Measurements from ENCODE around the gene UBR1. TPM values are rescaled to one million over a fixed set of nuclear protein-coding genes. Genes with fewer than 3 reads are reported as not detected.

UBR1 gene
- total RNA-seq, 3 donors from 2014 or later: 33.0 to 52.5 (median 48.5) TPM

DNA sequence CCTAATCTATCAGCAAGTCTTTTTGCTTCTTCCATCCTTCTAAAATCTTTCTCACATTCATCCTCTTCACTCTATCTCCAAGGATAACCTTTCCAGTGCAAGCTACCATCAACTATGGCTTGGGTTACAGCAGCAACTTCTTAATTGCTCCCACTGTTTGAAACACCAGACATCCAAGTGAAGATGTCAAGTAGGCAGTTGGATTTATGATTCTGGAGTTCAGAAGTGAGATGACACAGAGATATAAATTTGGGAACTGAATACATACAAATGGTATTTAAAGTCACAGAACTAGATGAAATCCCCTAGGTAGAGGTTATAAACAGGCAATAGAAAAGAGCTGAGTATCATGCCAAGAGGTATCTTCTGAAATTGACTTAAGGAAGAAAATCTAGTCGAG, 3.7 kb downstream of the UBR1 start:
- intact Hi-C loops (cut with DNase I; ENCODE audit: low total_unique reads): no loop called here
- no peaks in the 10 kb centered on the region for H3K27me3 ChIP-seq
- TF ChIP-seq POLR2A (IDR thresholded peaks at IDR 0.05): no peak
- no peak for TF ChIP-seq POLR2AphosphoS5 (IDR thresholded peaks at IDR 0.05)
- TF ChIP-seq, protein P1, sequence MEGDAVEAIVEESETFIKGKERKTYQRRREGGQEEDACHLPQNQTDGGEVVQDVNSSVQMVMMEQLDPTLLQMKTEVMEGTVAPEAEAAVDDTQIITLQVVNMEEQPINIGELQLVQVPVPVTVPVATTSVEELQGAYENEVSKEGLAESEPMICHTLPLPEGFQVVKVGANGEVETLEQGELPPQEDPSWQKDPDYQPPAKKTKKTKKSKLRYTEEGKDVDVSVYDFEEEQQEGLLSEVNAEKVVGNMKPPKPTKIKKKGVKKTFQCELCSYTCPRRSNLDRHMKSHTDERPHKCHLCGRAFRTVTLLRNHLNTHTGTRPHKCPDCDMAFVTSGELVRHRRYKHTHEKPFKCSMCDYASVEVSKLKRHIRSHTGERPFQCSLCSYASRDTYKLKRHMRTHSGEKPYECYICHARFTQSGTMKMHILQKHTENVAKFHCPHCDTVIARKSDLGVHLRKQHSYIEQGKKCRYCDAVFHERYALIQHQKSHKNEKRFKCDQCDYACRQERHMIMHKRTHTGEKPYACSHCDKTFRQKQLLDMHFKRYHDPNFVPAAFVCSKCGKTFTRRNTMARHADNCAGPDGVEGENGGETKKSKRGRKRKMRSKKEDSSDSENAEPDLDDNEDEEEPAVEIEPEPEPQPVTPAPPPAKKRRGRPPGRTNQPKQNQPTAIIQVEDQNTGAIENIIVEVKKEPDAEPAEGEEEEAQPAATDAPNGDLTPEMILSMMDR (IDR thresholded peaks at IDR 0.05): no peak
- H3K4me1 ChIP-seq: peaks cover 0 to 5% of the 10 kb centered on the region in 2 donors
- no peaks in the 10 kb centered on the region for H3K36me3 ChIP-seq
- no peak overlapping the region for H3K4me3 ChIP-seq
- no peaks in the 10 kb centered on the region for H3K9me3 ChIP-seq
- no peak overlapping the region for H3K27ac ChIP-seq
- DNase-seq (ENCODE audit: low spot score in 2 of 2): no peak

DNA sequence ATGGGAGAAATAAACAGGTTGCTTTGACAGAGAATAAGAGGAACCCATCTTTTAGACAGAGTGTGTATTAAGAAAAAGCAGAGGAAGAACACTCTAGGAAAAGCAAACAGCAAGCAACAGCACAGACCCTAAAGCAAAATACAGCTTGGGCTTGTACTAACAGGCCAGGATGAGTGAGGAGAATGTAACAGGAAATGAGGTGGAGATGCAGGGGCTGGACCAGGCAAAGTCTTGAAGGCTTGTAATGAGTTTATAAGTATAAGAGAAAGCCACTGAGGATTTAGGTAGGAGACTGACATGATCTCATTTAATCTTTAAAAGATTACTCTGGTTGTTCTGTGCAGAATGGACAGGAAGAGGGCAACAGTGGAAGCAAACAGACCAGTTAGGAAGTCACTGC, 4.9 kb downstream of the UBR1 start:
- no peak for DNase-seq (ENCODE audit: low spot score in 2 of 2)
- H3K27me3 ChIP-seq: no peaks in the 10 kb centered on the region
- no peaks in the 10 kb centered on the region for H3K9me3 ChIP-seq
- H3K36me3 ChIP-seq: no peaks in the 10 kb centered on the region
- no peak overlapping the region for H3K4me3 ChIP-seq
- TF ChIP-seq POLR2AphosphoS5 (IDR thresholded peaks at IDR 0.05): no peak
- TF ChIP-seq, protein P1 (IDR thresholded peaks at IDR 0.05): no peak
- no peak for TF ChIP-seq POLR2A (IDR thresholded peaks at IDR 0.05)
- H3K4me1 ChIP-seq: peaks cover 0 to 5% of the 10 kb centered on the region in 2 donors
- no peak overlapping the region for H3K27ac ChIP-seq
- intact Hi-C loops (cut with DNase I; ENCODE audit: low total_unique reads): no loop called here

DNA sequence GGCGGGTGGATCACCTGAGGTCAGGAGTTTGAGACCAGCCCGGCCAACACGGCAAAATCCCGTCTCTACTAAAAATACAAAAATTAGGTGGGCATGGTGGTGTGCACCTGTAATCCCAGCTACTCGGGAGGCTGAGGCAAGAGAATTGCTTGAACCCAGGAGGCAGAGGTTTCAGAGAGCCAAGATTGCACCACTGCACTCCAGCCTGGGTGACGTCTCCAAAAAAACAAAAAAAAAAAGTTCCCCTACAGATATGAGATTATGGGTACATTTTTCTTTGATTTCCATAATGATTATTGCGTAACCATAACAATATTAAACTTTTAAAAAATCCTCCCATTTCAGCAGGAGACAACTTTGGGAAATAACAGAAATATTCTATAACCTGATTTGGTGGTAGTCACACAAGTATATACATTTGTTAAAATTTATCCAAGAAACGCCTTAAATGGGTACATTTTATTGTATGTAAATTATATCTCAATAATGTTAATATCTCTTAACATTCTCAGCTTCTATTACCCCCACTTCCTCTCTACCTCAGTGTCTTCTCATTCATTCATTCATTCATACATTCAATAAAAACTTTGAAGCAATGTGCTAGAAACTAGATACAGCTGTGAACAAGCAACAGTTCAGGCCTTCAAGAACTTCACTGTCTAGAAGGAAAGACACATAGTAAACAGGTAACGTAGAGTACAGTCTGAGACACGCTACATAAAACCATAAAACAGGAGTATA, 6.6 kb downstream of the UBR1 start:
- Histone ChIP-seq H3K27me3 (no peaks in the 10 kb centered on the region), H3K27ac (no peak overlapping the region), H3K36me3 (no peaks in the 10 kb centered on the region), H3K4me3 (no peak overlapping the region), H3K9me3 (no peaks in the 10 kb centered on the region), H3K4me1 (peaks cover 0 to 5% of the 10 kb centered on the region in 2 donors)
- TF ChIP-seq POLR2AphosphoS5 (IDR thresholded peaks at IDR 0.05): no peak
- TF ChIP-seq, protein P1 (IDR thresholded peaks at IDR 0.05): no peak
- no peak for TF ChIP-seq POLR2A (IDR thresholded peaks at IDR 0.05)
- intact Hi-C loops (cut with DNase I; ENCODE audit: low total_unique reads): no loop called here
- DNase-seq (ENCODE audit: low spot score in 2 of 2): no peak

DNA sequence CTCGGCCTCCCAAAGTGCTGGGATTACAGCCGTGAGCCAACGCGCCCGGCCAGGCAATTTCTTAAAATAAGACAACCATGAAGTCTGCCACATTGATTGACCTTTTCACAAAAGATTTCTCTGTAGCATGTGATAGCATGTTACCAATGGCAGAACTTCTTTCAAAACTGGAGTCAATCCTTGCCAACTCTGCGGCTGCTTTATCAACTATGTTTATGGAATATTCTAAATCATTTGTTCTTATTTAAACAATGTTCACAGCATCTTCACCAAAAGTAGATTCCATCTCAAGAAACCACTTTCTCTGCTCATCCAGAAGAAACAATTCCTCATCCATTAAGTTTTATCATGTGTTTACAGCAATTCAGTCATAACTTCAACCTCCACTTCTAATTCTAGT, 9.4 kb downstream of the UBR1 start:
- H3K9me3 ChIP-seq: no peaks in the 10 kb centered on the region
- intact Hi-C loops (cut with DNase I; ENCODE audit: low total_unique reads): no loop called here
- no peaks in the 10 kb centered on the region for H3K27me3 ChIP-seq
- H3K4me3 ChIP-seq: no peak overlapping the region
- no peak for DNase-seq (ENCODE audit: low spot score in 2 of 2)
- H3K27ac ChIP-seq: no peak overlapping the region
- H3K4me1 ChIP-seq: no peaks in the 10 kb centered on the region
- TF ChIP-seq POLR2A (IDR thresholded peaks at IDR 0.05): no peak
- TF ChIP-seq, protein P1 (IDR thresholded peaks at IDR 0.05): no peak
- TF ChIP-seq POLR2AphosphoS5 (IDR thresholded peaks at IDR 0.05): no peak
- no peaks in the 10 kb centered on the region for H3K36me3 ChIP-seq

DNA sequence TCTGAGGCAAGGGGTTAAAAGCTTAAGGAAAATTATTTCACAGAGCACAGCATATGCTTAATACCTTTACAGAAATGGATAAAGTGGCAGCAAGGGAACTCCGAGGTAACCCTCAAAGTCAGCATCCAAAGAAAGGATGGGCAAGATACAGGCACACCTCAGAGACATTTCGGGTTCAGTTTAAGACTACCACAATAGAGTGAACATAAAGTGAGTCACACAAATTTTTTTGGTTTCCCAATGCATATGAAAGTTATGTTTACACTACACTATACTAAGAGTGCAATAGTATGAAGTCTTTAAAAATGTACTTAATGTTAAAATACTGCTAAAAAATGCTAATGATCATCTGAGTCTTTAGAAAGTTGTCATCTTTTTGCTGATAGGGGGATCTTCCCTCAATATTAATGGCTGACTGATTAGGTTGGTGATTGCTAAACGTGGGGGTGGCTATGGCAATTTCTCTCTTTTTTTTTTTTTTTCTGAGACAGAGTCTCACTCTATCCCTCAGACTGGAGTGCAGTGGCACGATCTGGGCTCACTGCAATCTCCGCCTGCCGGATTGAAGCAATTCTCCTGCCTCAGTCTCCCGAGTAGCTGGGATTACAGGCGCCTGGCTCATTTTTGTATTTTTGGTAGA, 10.0 kb downstream of the UBR1 start:
- Histone ChIP-seq H3K4me1 (no peaks in the 10 kb centered on the region), H3K9me3 (no peaks in the 10 kb centered on the region), H3K36me3 (no peaks in the 10 kb centered on the region), H3K27me3 (no peaks in the 10 kb centered on the region), H3K27ac (no peak overlapping the region), H3K4me3 (no peak overlapping the region)
- DNase-seq (ENCODE audit: low spot score in 2 of 2): no peak
- TF ChIP-seq POLR2AphosphoS5 (IDR thresholded peaks at IDR 0.05) (no peak), POLR2A (IDR thresholded peaks at IDR 0.05) (no peak)
- TF ChIP-seq, protein P1 (IDR thresholded peaks at IDR 0.05): no peak
- intact Hi-C loops (cut with DNase I; ENCODE audit: low total_unique reads): no loop called here
